Measurements from ENCODE around the gene C19orf47. TPM values are rescaled to one million over a fixed set of nuclear protein-coding genes. Genes with fewer than 3 reads are reported as not detected.

Gene C19orf47
- total RNA-seq, 4 donors from 2014 or later: 4.7 to 27.0 (median 12.8) TPM

DNA sequence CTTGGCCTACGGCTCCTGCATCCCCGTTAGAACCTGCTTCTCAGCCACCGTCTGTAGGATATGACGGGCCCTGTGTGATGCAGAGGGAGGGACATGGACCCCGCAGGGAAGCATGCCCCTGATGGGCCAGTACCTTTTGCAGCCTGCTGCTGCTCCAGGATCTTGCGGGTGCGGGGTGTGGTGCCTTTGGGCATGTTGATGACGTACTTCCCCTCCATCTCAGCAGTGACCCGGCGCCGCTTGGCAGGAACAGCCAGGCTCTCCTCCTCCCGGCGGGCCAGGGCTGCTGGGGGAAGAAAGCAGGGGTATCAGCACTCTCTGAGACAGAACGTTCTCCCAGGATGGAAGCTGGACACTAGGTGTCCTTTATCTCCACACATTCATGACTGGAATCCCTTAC lies 22.0 kb downstream of the C19orf47 start:
- H3K4me1 ChIP-seq: no peaks in the 10 kb centered on the region
- TF ChIP-seq CTCF (IDR thresholded peaks at IDR 0.05): no peak
- TF ChIP-seq POLR2A (IDR thresholded peaks at IDR 0.05): no peak
- TF ChIP-seq EP300 (IDR thresholded peaks at IDR 0.05): no peak
- no peaks in the 10 kb centered on the region for H3K27me3 ChIP-seq
- H3K4me3 ChIP-seq: no peak overlapping the region
- no peak overlapping the region for H3K27ac ChIP-seq
- DNase-seq (ENCODE audit: low spot score in 2 of 2): no peak
- 91% methylated on average over 9 to 12 of the region's 14 CpGs for WGBS, 2 donors
- H3K9me3 ChIP-seq: no peaks in the 10 kb centered on the region
- peaks cover 0 to 98% (median 28%) of the 10 kb centered on the region in 3 donors for H3K36me3 ChIP-seq

- Histone ChIP-seq H3K9me3 (no peaks in the 10 kb centered on the region), H3K27ac (no peak overlapping the region), H3K4me3 (no peak overlapping the region), H3K4me1 (no peaks in the 10 kb centered on the region), H3K36me3 (peaks cover 0 to 93% (median 26%) of the 10 kb centered on the region in 3 donors), H3K27me3 (no peaks in the 10 kb centered on the region)
- no peak for DNase-seq (ENCODE audit: low spot score in 2 of 2)
- WGBS, 2 donors: 88 to 92% methylated on average over 13 of the region's 13 CpGs
- TF ChIP-seq EP300 (IDR thresholded peaks at IDR 0.05): no peak
- no peak for TF ChIP-seq POLR2A (IDR thresholded peaks at IDR 0.05)
Measured at GRCh38 chr19:40323705-40324104, 24.5 kb downstream of the C19orf47 start.

- Histone ChIP-seq H3K36me3 (peaks cover 0 to 93% (median 26%) of the 10 kb centered on the region in 3 donors), H3K4me3 (no peak overlapping the region), H3K27me3 (no peaks in the 10 kb centered on the region), H3K4me1 (no peaks in the 10 kb centered on the region), H3K27ac (no peak overlapping the region), H3K9me3 (no peaks in the 10 kb centered on the region)
- DNase-seq (ENCODE audit: low spot score in 2 of 2): no peak
- WGBS, 2 donors: 89 to 91% methylated on average over 13 to 15 of the region's 15 CpGs
- TF ChIP-seq CTCF (IDR thresholded peaks at IDR 0.05): no peak
- TF ChIP-seq POLR2A (IDR thresholded peaks at IDR 0.05): no peak
- no peak for TF ChIP-seq EP300 (IDR thresholded peaks at IDR 0.05)
Measured at GRCh38 chr19:40322951-40323615, 25.1 kb downstream of the C19orf47 start.

DNA sequence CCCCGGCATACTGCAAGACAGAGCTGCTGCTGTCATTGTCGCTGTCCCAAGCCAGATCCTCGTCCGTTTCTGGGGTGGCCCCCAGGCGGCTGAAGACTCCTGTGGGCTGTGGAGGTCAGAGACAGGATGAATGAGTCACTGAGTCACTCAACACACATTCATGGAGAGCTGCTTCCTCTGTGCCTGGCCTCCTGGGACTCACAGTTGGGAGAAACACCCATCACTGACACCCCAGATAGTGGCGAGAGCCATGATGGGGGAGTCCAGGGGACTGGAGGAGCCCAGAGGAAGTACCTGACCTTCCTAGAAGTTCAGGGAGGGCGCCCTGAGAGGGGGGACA lies 26.0 kb downstream of the C19orf47 start:
- Histone ChIP-seq H3K27ac (no peak overlapping the region), H3K9me3 (no peaks in the 10 kb centered on the region), H3K36me3 (peaks cover 0 to 90% (median 22%) of the 10 kb centered on the region in 3 donors), H3K27me3 (no peaks in the 10 kb centered on the region), H3K4me3 (no peak overlapping the region), H3K4me1 (no peaks in the 10 kb centered on the region)
- WGBS, 2 donors: 82 to 95% methylated on average over 7 of the region's 7 CpGs
- no peak for TF ChIP-seq POLR2A (IDR thresholded peaks at IDR 0.05)
- TF ChIP-seq CTCF (IDR thresholded peaks at IDR 0.05): no peak
- TF ChIP-seq EP300 (IDR thresholded peaks at IDR 0.05): no peak
- DNase-seq (ENCODE audit: low spot score in 2 of 2): no peak

DNA sequence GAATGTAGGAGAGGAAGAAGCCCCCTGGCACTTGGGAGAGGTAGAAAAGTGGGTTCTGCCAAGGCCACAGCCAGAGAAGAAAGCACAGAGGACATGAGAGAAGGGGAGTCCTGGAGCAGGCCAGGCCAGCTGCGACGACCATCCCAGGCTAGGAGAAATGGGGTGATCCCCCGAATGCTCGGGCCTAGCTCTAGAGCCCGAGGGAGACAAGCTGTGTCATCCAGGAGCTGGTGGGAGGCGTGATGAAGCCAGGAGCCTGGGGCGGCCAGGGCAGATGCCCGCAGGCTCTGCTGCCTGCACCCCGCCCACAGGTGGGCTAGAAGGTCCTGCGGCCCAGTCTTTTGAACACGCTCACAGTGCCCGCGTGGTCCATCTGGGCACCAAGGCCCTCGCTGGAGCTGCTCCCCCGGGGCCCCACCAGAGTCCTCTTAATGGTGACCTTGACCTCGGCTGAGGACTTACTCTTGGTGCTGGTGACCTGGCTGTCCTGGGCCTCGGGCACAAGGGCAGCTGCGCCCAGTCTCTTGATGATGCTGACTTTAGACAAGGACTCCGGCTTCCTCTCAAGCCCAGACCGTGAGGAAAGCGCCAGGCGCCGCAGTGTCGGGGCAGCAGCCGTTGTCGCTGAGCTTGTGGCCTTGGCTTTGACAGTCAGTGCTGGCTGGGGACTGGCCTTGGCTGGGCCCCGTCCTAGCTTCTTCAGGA lies 26.5 kb downstream of the C19orf47 start:
- Histone ChIP-seq H3K27ac (no peak overlapping the region), H3K4me1 (no peaks in the 10 kb centered on the region), H3K27me3 (no peaks in the 10 kb centered on the region), H3K9me3 (no peaks in the 10 kb centered on the region), H3K4me3 (no peak overlapping the region), H3K36me3 (peaks cover 0 to 87% (median 22%) of the 10 kb centered on the region in 3 donors)
- WGBS, 2 donors: 90 to 98% methylated on average over 17 to 26 of the region's 27 CpGs
- no peak for TF ChIP-seq CTCF (IDR thresholded peaks at IDR 0.05)
- TF ChIP-seq POLR2A (IDR thresholded peaks at IDR 0.05): no peak
- no peak for TF ChIP-seq EP300 (IDR thresholded peaks at IDR 0.05)
- no peak for DNase-seq (ENCODE audit: low spot score in 2 of 2)

All from tibial nerve (tissue), 4 donors.